Parathyroid adenoma (tissue), 2 donors: ENCODE results near the gene COL18A1.
"Not testable (repeated sequence)": the region's sequence is repeated elsewhere in the genome, so short reads cannot be mapped to it uniquely, and the experiment has no call there.

Experiments
- H2AFZ ChIP-seq: fragments of 300-600 bp; sonication (generic); one replicate; pipeline ENCODE4 v1.7.0; 2017; ENCODE audit warnings: antibody characterized with exemption, mild to moderate bottlenecking
- H3K27ac ChIP-seq: fragments of 300-600 bp; sonication (generic); one replicate; pipeline ENCODE4 v1.7.0; 2017
- H3K27me3 ChIP-seq: fragments of 300-600 bp; sonication (generic); one replicate; pipeline ENCODE4 v1.7.0; 2017; ENCODE audit warnings: low read length; ENCODE audit not compliant: control insufficient read depth, insufficient read depth
- H3K36me3 ChIP-seq: fragments of 300-600 bp; sonication (generic); one replicate; pipeline ENCODE4 v1.7.0; 2017; ENCODE audit warnings: low read length; ENCODE audit not compliant: control insufficient read depth, insufficient read depth
- H3K4me1 ChIP-seq: fragments of 300-600 bp; sonication (generic); one replicate; pipeline ENCODE4 v1.7.0; 2017; ENCODE audit warnings: control low read depth
- H3K4me2 ChIP-seq: fragments of 300-600 bp; sonication (generic); one replicate; pipeline ENCODE4 v1.7.0; 2017; ENCODE audit warnings: low read length
- H3K4me3 ChIP-seq: fragments of 300-600 bp; sonication (generic); one replicate; pipeline ENCODE4 v1.7.0; 2017; ENCODE audit warnings: low read depth, low read length
- H3K79me2 ChIP-seq: fragments of 300-600 bp; sonication (generic); one replicate; pipeline ENCODE4 v1.7.0; 2017; ENCODE audit warnings: control low read depth
- H3K9ac ChIP-seq: fragments of 300-600 bp; sonication (generic); one replicate; pipeline ENCODE4 v1.7.0; 2017; ENCODE audit warnings: mild to moderate bottlenecking
- H3K9me3 ChIP-seq: fragments of 300-600 bp; sonication (generic); one replicate; pipeline ENCODE4 v1.7.0; 2017; ENCODE audit warnings: low read length; ENCODE audit not compliant: control insufficient read depth
- CTCF ChIP-seq: fragments of 300-600 bp; sonication (generic); IDR thresholded peaks from one replicate; pipeline ENCODE4 v1.7.0; 2017; ENCODE audit warnings: antibody characterized with exemption, mild to moderate bottlenecking
- donor health status: primary hyperparathyroidism.

COL18A1 gene

GRCh38 chr21:45525910-45526306, 120.9 kb downstream of the COL18A1 start:
- Histone ChIP-seq H3K4me3 (no peak overlapping the region), H3K9me3 (no peaks in the 10 kb centered on the region), H3K4me1 (peaks cover 7% of the 10 kb centered on the region), H3K27me3 (no peaks in the 10 kb centered on the region), H3K36me3 (no peaks in the 10 kb centered on the region), H3K27ac (no peak overlapping the region), H2AFZ (no peak overlapping the region), H3K4me2 (no peak overlapping the region), H3K79me2 (no peaks in the 10 kb centered on the region), H3K9ac (no peak overlapping the region)
- no peak for TF ChIP-seq CTCF

DNA sequence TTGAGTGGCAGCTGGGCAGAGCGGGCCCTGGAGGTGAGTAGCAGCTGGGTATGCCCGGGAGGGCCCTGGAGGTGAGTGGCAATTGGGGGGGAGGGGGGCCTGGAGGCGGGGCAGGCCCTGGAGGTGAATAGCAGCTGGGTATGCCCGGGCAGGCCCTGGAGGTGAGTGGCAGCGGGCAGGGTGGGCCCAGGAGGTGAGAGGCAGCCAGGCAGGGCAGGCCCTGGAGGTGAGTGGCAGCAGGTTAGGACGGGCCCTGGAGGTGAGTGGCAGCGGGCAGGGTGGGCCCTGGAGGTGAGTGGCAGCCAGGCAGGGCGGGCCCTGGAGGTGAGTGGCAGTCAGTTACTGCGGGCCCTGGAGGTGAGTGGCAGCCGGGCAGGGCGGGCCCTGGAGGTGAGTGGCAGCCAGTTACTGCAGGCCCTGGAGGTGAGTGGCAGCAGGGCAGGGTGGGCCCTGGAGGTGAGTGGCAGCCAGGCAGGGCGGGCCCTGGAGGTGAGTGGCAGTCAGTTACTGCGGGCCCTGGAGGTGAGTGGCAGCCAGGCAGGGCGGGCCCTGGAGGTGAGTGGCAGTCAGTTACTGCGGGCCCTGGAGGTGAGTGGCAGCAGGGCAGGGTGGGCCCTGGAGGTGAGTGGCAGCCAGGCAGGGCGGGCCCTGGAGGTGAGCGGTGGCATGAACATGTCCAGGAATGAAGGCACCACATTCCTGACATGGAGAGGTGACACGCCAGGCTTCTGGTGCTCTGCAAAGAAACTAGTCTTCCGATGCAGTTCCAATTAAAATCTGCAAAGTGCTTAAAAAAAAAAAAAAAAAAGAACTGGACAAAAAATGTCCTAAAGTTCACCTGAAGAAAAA, 122.4 kb downstream of the COL18A1 start:
- not testable (repeated sequence) for H3K36me3 ChIP-seq, H3K9me3 ChIP-seq, H2AFZ ChIP-seq, H3K4me3 ChIP-seq, H3K4me2 ChIP-seq, H3K27me3 ChIP-seq, H3K27ac ChIP-seq, H3K79me2 ChIP-seq, H3K9ac ChIP-seq, H3K4me1 ChIP-seq

GRCh38 chr21:45528028-45528705, 123.2 kb downstream of the COL18A1 start:
- Histone ChIP-seq H3K4me1 (peaks cover 7% of the 10 kb centered on the region), H3K4me2 (no peak overlapping the region), H3K27ac (no peak overlapping the region), H3K79me2 (no peaks in the 10 kb centered on the region), H3K4me3 (no peak overlapping the region), H3K9ac (no peak overlapping the region), H3K36me3 (no peaks in the 10 kb centered on the region), H2AFZ (no peak overlapping the region), H3K9me3 (no peaks in the 10 kb centered on the region), H3K27me3 (no peaks in the 10 kb centered on the region)
- no peak for TF ChIP-seq CTCF

- Histone ChIP-seq H3K9ac (no peak overlapping the region), H3K4me3 (no peak overlapping the region), H3K79me2 (no peaks in the 10 kb centered on the region), H3K27ac (no peak overlapping the region), H3K4me1 (peaks cover 7% of the 10 kb centered on the region), H3K36me3 (no peaks in the 10 kb centered on the region), H3K9me3 (no peaks in the 10 kb centered on the region), H2AFZ (no peak overlapping the region), H3K27me3 (no peaks in the 10 kb centered on the region), H3K4me2 (no peak overlapping the region)
- no peak for TF ChIP-seq CTCF
Measured at GRCh38 chr21:45528981-45529784, 124.2 kb downstream of the COL18A1 start.
